ENCODE data around the gene ZNF521. TPM values are rescaled to one million over a fixed set of nuclear protein-coding genes. Genes with fewer than 3 reads are reported as not detected.
"Not testable (repeated sequence)": the region's sequence is repeated elsewhere in the genome, so short reads cannot be mapped to it uniquely, and the experiment has no call there.

Gene ZNF521
- total RNA-seq, 1 experiment from 2014 or later: not detected

GRCh38 chr18:25289001-25289631 is 62.9 kb downstream of the ZNF521 start:
- no peak for DNase-seq (ENCODE audit: low spot score)

GRCh38 chr18:25288340-25288938 is 63.5 kb downstream of the ZNF521 start:
- DNase-seq (ENCODE audit: low spot score): no peak

GRCh38 chr18:25287106-25287505 is 64.9 kb downstream of the ZNF521 start:
- no peak for DNase-seq (ENCODE audit: low spot score)

GRCh38 chr18:25284861-25285550 is 67.0 kb downstream of the ZNF521 start:
- DNase-seq (ENCODE audit: low spot score): no peak

DNA sequence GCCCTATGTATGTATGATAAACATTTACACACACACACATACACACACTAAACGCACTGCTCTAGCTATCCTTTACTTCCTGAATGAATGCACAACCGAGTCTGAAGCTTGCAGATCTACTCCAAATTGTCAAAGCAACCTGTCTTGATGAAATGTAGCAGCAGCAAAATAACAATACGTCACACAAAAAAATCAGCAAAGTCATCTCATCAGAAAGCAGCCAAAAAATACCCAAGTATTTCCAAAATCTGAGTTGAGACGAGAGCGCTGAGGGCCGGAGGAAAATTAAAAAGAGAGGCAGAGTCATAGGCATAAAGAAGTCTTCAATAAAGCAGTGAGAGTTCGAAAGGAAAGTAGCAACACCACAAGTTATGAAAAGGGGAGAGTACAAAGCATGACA is 67.7 kb downstream of the ZNF521 start:
- no peak for DNase-seq (ENCODE audit: low spot score)

GRCh38 chr18:25283781-25284180 is 68.2 kb downstream of the ZNF521 start:
- no peak for DNase-seq (ENCODE audit: low spot score)

DNA sequence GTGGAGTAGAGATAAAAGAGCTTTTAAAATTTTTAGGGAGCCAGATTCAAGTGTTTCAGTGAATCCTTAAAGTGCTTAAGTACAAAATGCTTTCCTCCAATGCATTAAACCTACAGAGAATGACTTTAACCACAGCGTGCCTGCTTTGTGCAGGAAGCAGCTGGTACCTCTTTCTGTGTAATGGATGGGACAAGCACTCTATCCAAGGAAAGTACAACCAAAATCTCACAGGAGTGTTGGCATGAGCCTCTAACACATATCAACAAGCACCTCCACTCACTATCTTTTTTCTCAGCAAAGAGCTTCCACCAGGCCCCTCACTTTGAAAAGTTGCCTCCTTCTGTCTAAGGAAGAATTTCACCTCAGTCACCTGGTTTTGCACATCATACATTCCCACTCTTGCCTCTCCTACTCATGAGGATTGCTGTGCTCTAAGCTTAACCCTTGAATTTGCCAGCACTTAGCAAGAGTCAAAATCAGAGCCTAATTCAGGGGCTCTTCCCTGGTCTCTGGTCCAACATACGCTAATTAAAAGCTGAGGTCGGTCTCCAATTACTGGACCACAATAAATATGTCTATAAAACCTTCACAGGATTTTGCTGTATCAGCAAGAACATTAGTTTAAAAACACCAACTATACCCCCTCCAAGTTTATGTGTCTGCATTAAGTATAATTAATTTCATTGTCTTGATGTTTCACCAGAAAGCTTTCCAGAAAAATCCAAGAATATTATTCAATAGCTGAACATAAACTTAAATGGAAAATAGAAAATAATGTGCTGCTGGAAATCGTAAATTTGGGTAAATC is 68.9 kb downstream of the ZNF521 start:
- DNase-seq (ENCODE audit: low spot score): no peak

- no peak for DNase-seq (ENCODE audit: low spot score)
Measured at GRCh38 chr18:25282282-25282681, 69.7 kb downstream of the ZNF521 start.

- no peak for DNase-seq (ENCODE audit: low spot score)
Measured at GRCh38 chr18:25281556-25281955, 70.4 kb downstream of the ZNF521 start.

- no peak for DNase-seq (ENCODE audit: low spot score)
Measured at GRCh38 chr18:25279961-25280360, 72.0 kb downstream of the ZNF521 start.

GRCh38 chr18:25279556-25279955 is 72.4 kb downstream of the ZNF521 start:
- no peak for DNase-seq (ENCODE audit: low spot score)

DNA sequence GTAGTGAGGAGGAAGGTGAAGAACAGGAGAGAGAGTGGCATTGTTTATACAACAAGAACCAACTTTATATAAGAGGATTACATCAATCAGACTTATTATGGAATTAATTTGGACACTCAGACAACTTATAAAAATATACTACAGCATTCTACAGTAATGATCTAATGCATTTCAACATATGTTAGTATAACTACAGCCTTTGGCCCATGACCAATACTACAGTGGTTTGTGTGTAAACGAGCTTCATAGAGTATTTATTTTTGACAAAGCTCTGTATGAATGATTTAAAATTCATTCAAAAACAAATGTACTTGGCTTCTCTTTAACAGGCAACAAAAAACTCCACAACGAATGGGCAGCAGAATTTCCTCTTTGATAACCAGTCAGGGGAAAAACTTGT is 72.8 kb downstream of the ZNF521 start:
- DNase-seq (ENCODE audit: low spot score): no peak

DNA sequence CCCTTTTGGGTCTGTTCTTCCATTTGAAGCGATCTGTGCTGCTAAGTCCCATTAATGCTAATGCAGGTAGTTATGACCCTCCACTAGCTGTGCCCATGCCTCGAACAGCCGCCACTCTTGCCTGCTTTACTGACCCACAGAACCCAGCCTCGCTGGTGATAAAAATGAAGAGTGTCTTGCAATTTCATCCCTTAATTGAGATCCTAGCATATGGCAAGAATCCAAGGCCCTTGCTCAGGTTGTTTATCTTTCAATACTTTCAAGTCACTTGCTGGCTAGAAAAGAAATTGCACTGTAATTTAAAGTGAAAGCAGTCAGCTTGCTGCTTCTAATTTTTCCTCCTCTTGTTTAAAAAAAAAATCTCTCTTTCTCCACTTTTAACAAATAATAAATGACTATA is 73.6 kb downstream of the ZNF521 start:
- DNase-seq (ENCODE audit: low spot score): no peak

- DNase-seq (ENCODE audit: low spot score): no peak
Measured at GRCh38 chr18:25275412-25276001, 76.5 kb downstream of the ZNF521 start.

GRCh38 chr18:25274926-25275325 is 77.0 kb downstream of the ZNF521 start:
- DNase-seq (ENCODE audit: low spot score): no peak

- not testable (repeated sequence) for DNase-seq (ENCODE audit: low spot score)
Measured at GRCh38 chr18:25266931-25267527, 84.9 kb downstream of the ZNF521 start.

DNA sequence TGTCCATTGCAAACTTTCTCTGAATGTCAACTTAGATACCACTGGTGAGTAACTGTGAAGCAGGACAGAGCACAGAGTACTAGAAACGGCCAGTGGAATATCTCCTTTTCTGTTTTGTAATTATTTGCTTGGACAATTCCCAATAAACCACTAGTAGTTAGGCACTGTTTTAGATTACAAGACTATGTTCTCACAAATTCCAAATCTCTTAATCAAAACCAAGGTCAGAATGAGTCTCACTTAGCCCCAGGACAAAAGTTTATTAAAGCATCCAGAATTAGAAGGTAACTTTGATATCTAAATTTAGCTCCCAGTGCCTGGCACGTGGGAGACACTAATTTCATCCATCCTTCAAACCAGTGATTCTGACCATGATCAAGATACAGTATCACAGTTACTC is 89.0 kb downstream of the ZNF521 start:
- no peak for DNase-seq (ENCODE audit: low spot score)

- DNase-seq (ENCODE audit: low spot score): no peak
Measured at GRCh38 chr18:25261768-25262167, 90.2 kb downstream of the ZNF521 start.

- DNase-seq (ENCODE audit: low spot score): no peak
Measured at GRCh38 chr18:25256439-25256838, 95.5 kb downstream of the ZNF521 start.

DNA sequence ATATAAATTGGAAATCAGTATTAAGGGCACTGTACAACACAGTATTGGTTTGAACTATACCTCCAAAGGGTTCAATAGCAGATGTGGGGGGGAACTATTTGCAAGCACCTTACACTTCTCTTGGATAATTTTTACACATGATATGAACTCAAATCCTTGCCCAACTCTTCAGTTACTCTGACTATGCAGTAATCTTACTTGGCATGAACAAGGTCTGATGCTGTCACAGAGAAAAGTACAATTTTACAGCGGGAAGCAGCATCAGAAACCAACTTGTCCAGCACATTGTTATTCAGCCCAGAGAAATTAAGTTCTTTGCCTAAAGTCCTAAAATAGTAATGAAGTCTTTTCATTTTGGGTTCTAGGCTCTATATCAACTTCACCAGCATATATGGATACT is 98.2 kb downstream of the ZNF521 start:
- no peak for DNase-seq (ENCODE audit: low spot score)

DNA sequence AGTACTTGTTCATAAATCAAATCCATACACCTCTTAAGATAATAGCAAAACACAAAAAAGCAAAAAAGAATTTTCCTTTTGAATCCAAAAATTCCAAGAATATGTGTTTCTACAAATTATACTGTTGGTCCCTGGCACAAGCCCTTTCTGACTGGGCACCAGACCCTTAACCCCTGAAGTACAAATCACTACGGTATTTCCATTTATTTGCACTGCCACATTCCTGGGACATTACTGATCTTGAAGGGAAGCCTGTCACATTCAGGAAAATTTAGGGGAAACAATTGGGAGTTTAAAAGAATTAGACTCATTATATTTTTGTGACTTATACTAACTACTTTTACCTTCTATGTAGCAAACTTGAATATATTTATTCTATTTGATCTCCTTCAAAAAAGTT is 98.8 kb downstream of the ZNF521 start:
- DNase-seq (ENCODE audit: low spot score): no peak

DNA sequence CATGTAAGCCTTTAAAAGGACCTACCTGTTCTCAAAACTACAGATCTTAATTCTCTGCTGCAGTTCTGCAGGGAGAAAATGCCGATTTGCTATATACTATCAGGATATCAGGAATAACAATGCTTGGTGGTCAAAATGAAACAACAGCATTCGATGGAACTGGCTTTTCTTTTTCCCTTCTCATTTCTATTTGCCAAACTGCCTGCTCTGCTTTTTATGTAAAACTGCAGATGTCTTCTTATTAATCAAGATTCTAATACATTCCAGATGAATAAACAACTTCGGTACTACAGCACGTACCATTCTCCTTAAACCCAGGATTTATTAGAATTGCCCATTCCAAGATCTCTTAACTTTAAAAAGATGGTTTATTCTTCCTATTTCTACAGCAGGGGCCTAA is 100.9 kb downstream of the ZNF521 start:
- DNase-seq (ENCODE audit: low spot score): no peak

All from A172 (cell line).